HCT116 (cell line): ENCODE measurements around the gene PCCB.

Source experiments
- CBX3 ChIP-seq: IDR thresholded peaks from 2 replicates; pipeline ENCODE4 v1.6.1; 2012; ENCODE audit warnings: low read depth
- EGR1 ChIP-seq: IDR thresholded peaks from 2 replicates; pipeline ENCODE4 v1.6.1; 2012; ENCODE audit warnings: low read depth
- EZH2 ChIP-seq: fragments of 200-600 bp; sonication (generic); IDR thresholded peaks from 2 replicates; pipeline ENCODE4 v1.6.1; 2017; ENCODE audit warnings: antibody characterized with exemption, mixed run types
- MAX ChIP-seq: IDR thresholded peaks from 2 replicates; pipeline ENCODE4 v1.6.1; 2012
- POLR2A ChIP-seq: IDR thresholded peaks from 2 replicates; pipeline ENCODE4 v1.7.0; 2011; ENCODE audit warnings: borderline replicate concordance; ENCODE audit not compliant: insufficient read depth, insufficient read length; ENCODE audit errors: extremely low read depth
- POLR2AphosphoS5 ChIP-seq: IDR thresholded peaks from 2 replicates; pipeline ENCODE4 v1.6.1; 2011; ENCODE audit warnings: mild to moderate bottlenecking, low read depth, low read length, moderate library complexity
- SP1 ChIP-seq: IDR thresholded peaks from 2 replicates; pipeline ENCODE4 v1.6.1; 2012; ENCODE audit warnings: low read depth
- YY1 ChIP-seq: IDR thresholded peaks from 2 replicates; pipeline ENCODE4 v1.6.1; 2011; ENCODE audit warnings: low read length, low read depth, moderate library complexity, mild to moderate bottlenecking; ENCODE audit not compliant: insufficient replicate concordance; ENCODE audit errors: extremely low read depth
- ZBTB33 ChIP-seq: IDR thresholded peaks from 2 replicates; pipeline ENCODE4 v1.6.1; 2011; ENCODE audit warnings: mild to moderate bottlenecking, low read length, moderate library complexity; ENCODE audit not compliant: insufficient replicate concordance; ENCODE audit errors: extremely low read depth
- TF ChIP-seq, protein P1 (sequence below), 3 experiments: fragments of 200-600 bp in 1 of 3; sonication (generic) in 1 of 3; IDR thresholded peaks in 2 of 3; conservative IDR thresholded peaks in 1 of 3; 2 replicates each; pipeline ENCODE4 v1.5.1; 2012 to 2017; ENCODE audit warnings: low read depth in 2 of 3, low read length in 2 of 3, antibody characterized with exemption in 1 of 3, borderline replicate concordance in 1 of 3, control low read depth in 1 of 3, mild to moderate bottlenecking in 1 of 3, mixed read lengths in 1 of 3, mixed run types in 1 of 3, moderate library complexity in 1 of 3; ENCODE audit not compliant: insufficient read depth in 1 of 3
- TF ChIP-seq, protein P2 (sequence below): IDR thresholded peaks from 2 replicates; pipeline ENCODE4 v1.6.1; 2012

DNA sequence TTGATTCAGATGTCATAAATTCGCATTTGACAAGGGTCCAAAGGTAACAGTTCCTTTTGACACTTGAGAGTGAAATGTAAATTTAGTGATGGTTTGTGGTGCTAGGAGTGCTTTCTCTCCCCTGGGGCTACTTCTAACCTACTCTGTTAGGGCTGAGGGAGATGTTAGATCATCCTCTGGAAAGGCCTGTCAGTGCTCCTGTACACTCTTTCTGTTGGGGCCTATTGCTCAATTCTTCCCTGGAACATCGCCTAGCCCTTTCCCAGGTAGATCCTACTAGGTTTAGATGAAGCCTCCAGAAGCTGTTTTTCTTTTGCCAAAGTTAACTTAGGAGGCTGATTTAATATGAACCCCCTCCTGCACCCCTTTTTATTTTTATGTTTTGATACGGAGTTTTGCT, 1.4 kb downstream of the PCCB start:
- TF ChIP-seq YY1 (no peak), EGR1 (no peak), POLR2AphosphoS5 (no peak), SP1 (no peak), MAX (no peak), POLR2A (no peak), EZH2 (no peak), ZBTB33 (no peak), CBX3 (no peak)
- TF ChIP-seq, protein P1, sequence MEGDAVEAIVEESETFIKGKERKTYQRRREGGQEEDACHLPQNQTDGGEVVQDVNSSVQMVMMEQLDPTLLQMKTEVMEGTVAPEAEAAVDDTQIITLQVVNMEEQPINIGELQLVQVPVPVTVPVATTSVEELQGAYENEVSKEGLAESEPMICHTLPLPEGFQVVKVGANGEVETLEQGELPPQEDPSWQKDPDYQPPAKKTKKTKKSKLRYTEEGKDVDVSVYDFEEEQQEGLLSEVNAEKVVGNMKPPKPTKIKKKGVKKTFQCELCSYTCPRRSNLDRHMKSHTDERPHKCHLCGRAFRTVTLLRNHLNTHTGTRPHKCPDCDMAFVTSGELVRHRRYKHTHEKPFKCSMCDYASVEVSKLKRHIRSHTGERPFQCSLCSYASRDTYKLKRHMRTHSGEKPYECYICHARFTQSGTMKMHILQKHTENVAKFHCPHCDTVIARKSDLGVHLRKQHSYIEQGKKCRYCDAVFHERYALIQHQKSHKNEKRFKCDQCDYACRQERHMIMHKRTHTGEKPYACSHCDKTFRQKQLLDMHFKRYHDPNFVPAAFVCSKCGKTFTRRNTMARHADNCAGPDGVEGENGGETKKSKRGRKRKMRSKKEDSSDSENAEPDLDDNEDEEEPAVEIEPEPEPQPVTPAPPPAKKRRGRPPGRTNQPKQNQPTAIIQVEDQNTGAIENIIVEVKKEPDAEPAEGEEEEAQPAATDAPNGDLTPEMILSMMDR (IDR thresholded peaks at IDR 0.05 in 2 of 3, conservative IDR thresholded peaks at IDR 0.05 in 1 of 3; ENCODE audit: borderline replicate concordance in 1 of 3, insufficient read depth in 1 of 3, low read depth in 2 of 3, low read length in 2 of 3) = no peak
- TF ChIP-seq, protein P2, sequence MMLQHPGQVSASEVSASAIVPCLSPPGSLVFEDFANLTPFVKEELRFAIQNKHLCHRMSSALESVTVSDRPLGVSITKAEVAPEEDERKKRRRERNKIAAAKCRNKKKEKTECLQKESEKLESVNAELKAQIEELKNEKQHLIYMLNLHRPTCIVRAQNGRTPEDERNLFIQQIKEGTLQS = no peak
